Activated T-cell treated with anti-CD3 and anti-CD28 coated beads for 24 hours (primary cell): ENCODE data around the gene CD14.
"Not testable (repeated sequence)": the region's sequence is repeated elsewhere in the genome, so short reads cannot be mapped to it uniquely, and the experiment has no call there.

Source experiments
- DNase-seq: peaks from one replicate; pipeline ENCODE4 v3.0.0-alpha.2; 2020; ENCODE audit warnings: low read depth

Gene CD14

DNA sequence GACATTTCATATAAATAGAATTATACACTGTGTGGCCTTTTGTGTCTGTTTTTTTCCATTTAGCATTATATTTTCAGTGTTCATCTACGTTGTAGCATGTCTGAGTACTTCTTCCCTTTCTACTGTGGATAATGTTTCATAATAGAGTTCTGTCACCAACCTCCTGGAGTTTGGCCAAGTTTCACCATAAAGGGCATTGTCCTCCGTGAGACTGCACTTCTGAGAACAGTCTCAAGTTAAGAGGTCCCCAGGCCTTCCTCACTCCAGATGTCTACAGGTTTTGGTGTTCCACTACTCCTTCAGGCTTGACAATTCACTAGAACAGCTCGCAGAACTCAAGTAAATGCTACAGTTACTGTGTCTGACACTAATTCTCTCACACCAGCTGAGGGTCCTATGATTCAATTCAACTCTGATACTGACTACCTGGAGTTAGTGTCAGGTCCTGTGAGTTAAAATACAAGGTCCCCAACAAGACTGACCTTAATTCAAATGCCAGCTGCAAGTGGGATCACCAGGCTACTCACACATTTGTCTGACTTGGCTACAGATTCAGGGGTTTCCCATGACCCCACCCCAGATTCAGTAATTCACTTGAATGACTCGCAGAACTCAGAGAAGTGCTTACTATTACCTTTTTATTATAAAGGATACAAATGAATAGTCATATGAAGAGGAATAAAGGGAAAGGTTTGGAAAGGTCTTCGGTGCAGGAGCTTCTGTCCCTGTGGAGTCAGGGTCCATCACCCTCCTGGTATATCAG lies 37.3 kb downstream of the CD14 start:
- no peak for DNase-seq

DNA sequence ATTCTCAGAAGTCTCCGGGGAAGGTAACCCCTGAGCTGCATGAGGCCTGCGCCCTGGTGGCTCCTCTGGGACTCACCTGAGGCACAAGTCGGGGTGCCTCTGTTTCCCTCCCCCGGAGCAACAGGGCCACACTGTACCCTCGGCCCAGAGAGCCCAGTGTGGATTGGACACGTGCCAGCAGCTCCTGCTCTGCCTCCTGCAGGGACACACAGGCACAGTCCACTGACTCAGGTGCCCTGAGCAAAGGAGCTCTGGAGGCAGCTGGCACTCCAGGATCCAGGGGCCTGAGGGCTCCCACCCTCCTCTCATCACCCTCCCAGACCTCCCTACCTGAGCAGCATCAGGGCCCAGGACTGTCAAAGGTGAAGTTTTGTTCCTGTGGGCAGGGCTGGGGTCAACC lies 38.8 kb downstream of the CD14 start:
- no peak for DNase-seq

DNA sequence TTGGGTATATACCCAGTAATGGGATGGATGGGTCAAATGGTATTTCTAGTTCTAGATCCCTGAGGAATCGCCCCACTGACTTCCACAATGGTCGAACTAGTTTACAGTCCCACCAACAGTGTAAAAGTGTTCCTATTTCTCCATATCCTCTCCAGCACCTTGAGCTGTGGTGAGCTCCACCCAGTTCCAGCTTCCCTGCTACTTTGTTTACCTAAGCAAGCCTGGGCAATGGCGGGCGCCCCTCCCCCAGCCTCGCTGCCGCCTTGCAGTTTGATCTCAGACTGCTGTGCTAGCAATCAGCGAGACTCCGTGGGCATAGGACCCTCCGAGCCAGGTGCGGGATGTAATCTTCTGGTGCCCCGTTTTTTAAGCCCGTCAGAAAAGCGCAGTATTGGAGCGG lies 39.9 kb downstream of the CD14 start:
- DNase-seq: not testable (repeated sequence)

DNA sequence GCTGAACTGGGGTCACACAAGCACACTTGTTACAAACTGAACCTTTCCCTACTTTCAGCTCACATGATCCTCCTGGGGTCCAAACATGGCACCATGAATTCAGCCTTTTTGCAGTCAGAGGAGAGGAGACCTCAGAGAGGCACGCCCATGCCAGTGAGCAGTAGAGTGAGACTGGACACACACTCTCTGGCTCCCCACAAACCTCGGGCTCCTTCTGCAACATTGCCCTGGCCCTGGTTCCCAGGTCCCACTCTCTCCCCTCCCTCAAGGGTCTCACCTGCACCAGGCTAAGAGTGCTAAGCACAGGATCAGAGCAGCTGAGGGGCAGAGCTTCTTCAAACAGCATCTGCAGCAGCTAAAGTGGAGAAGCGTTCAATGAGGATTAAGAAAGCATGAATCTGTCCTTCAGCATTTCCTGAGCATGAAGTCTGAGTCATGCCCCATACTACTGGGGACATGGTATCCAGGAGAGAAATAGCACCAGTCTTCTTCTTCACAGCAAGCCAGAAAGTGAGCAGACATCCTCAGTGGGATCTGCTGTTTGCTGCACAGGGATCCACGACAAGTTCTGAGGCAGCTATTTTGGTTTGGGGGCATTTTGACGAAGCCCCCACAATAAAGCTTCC lies 41.1 kb downstream of the CD14 start:
- no peak for DNase-seq

DNA sequence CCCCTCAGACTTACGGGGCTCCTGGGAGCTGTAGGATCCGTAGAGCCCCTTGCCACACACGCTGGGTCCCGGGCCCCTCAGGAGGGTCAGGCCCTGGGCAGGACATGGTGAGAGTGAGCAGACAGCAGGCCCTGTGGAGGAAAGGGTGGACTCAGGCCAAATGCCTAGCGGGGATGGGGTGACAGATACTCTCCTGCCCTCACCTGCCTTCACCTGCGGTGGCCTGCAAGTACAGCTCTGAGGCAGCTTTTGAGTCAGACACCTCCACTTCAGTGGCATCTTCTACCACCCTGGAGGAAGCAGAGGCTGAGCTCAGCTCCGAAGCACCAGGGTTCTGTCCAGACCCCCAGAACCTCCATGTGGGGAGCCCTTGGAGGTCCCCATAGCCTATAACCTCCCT lies 42.1 kb downstream of the CD14 start:
- DNase-seq: no peak

DNA sequence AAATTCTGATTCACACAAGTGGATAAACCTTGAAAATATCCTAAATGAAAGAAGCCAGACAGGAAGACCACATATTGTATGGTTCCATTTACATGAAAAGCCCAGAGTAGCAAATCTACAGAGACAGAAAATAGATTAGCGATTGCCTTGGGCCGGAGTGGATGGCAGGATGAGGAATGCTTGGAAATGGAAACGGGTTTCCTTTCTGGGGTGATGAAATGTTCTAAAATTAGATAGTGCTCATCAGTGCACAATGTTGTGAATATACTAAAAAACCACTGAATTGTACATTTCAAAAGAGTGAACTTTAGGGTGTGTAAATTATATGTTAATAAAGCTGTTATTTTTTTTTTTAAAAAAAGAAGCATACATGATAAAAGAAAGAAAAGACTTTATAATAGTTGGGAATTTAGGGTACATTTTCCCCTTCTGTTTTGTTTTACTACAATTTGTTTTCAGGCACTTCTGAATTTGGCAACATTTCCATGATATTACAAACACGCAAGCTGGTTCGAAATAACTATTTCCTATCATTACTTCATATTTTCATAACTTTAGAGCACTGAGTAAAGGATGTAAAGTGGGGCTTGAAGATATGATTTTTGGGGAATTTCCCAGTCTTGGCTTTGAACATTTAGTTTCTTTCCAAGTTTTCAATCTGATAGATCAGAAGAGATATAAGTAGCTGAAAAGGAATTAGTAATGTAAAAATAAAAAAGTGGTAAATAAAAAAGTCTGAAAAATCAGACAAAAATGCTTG lies 44.5 kb downstream of the CD14 start:
- no peak for DNase-seq

DNA sequence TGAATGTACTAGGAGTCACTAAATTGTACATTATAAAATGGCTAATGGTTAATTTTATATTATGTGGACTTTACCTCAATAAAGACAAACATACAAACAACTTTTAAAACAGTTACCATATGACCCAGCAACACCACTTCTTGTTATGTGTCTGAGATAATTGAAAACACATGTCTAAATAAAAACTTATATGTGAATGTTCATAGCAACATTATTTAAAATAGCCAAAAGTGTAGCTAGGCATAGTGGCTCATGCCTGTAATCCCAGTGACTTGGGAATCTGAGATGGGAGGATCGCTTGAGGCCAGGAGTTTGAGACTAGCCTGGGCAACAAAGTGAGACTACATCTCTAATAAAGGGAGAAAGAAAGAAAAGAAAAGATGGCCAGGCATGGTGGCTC lies 45.5 kb downstream of the CD14 start:
- DNase-seq: no peak
